ENCODE data around the gene GFOD1. TPM values are rescaled to one million over a fixed set of nuclear protein-coding genes. Genes with fewer than 3 reads are reported as not detected.

The GFOD1 gene
- polyA plus RNA-seq, 1 donor, result 3.0 TPM

DNA sequence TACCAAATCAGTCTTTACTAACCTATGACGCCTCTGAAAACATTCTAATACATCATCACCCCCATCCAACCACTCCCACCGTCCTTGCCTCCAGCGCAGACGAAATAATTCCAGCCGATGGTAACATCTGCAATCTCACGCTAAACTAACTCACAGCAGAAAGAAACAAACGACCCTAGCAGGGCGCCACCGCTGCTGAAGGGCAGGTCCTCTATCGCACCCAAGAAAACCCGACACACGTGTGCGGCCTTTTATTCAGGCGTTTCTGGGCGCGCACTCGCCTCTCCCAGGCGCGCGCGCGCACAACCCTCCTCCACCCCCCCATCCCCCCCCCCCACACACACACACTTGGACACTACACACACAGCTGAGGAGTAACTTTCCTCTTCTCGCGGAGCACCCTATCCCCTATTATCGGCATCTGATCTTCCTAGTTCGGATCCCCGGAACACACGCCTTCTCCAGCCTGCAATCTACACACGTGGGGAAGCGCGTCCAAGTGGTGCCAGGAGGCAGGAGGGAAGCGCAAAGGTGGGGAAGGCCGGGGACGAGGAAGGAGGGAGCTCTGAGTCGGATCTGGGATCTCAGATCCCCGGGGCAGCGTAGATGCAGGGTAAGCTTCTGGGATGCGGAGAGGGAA lies 1.4 kb downstream of the GFOD1 start:
- DNase-seq (ENCODE audit: low read depth), result no peak

DNA sequence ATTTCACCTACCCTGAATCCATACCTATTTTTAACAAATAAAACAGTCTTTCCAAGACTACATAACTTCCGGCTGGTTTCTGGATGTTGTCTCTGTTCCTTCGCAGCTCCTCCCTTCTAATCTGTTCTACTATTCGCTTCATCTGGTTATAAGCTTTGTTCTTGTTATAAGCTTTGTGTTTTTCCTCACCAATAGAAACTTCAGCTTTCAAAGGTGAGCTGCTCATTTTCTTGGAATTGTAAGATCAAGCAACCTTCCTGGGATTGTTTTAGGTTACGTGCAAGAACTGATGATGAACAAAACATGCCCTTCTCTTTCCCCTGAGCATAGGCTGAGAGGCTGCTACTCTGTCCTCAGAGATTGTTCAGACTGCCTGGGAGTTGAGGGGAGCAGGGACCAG lies 2.1 kb downstream of the GFOD1 start:
- DNase-seq (ENCODE audit: low read depth), result no peak

DNA sequence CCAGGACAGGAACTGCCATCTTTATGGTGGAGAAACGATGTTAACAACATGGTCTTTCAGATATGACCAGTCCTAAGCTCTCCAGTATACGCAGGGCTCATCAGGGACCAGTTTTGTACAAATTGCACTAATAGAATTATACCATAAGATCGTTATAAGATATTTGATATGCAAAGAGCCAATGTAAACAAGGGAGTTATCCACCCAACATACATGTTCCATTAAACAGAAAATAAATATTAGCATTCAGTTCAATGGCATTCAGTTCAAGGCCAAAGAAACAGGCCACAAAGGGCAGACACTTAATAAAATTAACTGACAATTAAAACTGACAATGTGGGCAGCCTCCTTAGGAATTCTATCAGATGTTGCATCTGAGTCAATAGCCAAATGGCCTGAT lies 2.6 kb downstream of the GFOD1 start:
- no peak for DNase-seq (ENCODE audit: low read depth)

DNA sequence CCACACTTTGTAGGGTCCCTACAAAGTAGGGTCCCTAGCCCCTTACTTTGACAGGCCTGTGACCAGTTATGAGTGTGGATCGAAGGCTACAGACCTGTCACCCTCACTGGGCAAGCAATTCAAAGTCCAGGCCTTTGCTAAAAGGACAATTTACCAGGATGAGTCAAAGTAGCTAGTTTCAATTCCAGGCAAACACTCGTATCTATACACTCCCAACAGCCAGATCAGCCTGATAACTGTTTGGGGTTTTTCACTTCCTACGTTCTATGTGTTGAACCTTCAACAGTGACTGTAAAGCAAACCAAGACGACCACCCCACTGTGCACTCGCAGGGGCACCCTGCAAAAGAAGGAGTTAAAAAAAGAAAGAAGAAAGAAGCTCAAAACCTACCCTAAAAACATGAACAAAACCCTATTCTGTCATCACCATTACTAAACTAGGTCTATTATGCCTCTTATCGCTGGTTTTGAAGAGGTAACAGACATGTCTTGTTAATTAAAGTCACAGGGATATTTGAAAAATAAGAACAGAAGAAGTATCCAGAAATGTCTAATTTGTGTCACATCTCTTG lies 3.2 kb downstream of the GFOD1 start:
- DNase-seq (ENCODE audit: low read depth), result no peak

DNA sequence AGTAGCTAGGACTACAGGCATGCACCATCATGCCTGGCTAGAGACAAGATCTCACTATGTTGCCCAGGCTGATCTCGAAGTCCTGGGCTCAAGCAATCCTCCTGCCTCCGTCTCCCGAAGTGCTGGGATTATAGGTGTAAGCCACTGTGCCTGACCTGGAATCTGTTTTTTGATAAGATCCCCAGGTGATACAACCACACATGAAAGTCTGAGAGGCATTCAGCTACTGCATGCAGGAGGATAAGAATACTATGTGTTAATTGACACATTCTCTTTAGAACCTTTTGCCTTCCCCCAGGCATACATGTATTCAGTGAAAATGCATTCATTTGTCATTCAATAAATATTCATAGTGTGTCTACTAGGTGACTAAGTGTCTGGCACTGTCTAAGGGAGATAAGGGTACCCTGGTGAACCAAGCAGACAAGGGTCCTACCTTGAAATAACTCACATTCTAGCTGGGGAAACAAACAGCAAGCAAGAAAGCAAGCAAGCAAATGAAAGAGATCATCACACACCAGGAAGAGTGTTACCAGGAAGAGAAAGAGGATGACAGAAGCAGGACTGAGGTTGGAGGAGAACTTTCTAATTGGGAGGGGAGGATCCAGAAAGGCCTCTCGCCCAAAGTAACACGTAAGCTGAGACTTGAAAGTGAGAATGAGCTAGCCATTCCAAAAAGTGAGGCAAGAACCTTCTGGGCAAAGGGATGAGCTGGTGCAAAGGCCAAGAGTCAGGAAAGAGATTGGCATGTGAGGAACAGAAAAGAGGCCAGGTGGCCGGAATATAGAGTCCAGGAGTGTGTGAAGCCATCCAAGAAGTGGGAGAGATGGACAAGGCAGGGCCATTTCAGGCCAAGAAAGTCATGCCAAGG lies 6.5 kb downstream of the GFOD1 start:
- no peak for DNase-seq (ENCODE audit: low read depth)

DNA sequence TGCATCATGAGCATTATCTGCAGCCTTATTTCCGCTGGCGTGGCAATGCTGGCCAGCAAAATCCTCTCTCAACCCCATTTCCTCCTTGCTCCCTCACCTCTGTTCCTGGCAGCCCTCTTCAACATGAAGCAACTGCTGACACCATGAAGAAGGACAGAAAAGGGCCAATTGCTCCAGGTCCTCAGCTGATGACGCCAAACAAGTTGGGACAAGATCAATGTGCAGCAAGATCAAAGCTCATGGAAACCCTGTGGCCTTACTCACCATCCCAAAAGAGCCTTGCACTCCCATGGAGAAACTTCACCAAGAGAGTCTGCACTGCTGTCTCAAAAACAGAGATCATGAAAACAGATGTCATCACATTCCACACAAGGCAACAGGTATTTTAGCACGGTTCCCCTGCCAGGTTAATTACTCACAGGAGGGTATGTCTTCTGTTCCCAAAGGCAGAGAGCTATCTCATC lies 7.4 kb downstream of the GFOD1 start:
- no peak for DNase-seq (ENCODE audit: low read depth)

DNA sequence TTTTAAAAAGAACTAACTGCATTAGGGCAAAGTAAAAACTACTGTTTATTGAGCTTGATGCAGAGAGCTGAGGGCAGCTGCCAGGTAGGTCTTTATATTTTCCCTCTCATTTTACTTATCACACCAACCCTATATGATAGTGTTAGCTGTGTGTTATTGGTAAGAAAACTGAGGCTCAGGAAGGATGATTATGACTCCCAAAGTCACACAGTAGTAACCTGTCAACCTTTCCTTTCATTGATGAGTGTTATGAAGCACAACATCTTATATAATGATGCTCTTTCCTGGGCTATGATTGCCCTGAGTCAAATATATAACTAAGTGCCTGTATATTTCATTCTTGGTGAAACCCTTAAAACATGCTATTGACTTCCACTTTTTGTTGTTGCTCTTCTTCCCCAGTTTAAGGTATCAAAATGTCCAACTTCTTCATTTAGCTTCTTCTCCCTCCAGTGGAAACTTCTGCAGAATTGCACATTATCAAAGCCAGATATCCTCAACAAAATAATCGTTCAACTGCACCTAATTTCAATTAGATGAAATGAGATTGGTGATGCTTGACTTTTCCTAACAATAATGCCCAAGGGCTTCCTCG lies 8.1 kb downstream of the GFOD1 start:
- DNase-seq (ENCODE audit: low read depth), result no peak

DNA sequence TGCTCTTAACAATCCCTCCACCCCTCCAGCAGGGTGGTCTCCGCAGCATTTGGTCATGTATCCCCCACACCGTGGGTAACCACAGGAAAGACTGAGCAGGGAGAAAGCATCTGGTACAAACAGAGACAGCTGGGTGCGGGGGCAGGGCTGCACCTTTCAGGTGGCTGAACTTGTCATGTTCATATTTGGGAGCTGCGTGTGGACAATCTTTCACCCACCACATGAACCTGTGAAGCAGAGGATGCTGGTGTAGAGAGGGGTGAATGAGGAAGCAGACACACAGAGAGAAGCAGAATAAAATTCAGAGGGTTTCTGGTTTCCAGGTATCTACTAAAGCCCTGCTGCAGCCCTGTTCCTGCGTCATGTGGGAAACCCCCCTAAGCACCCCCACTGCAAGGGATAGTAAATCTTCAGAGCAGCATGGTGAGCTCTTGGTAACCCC lies 8.9 kb downstream of the GFOD1 start:
- DNase-seq (ENCODE audit: low read depth), result no peak

DNA sequence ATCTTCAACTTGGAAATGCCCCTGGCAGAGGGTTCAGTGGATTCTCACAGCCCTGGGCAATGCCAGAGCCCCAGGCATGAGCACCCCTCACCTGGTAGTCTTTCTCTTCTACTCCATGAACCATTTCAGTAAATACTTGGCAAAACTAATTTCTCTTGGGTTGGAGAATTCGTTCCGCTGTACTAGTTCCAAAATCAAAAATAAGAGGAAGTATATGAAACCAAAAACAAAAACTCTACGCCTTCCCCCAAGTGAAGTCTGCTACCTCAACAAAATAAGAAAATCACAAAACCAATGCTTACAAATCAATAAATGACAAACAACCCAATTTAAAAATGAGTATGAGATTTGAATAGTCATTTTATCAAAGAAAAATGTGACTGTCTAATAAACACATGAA lies 12.6 kb downstream of the GFOD1 start:
- DNase-seq (ENCODE audit: low read depth), result no peak

DNA sequence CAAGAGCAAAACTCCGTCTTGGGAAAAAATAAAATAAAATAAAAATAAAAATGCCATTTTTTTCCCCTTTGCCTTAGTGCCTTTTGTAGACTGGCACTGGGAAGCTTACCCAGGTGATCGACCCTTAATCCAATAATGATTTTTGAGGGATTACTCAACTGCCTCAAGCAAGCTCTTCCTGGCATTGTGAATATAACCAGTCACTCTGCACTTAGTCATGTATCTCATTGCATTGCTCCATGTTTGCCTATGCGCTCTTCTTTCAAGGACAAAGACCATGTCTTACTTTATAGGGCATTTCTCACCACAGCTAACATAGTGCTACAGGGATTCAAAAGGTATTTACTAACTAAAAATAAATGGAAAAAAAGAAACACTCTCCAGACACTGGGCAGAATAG lies 13.0 kb downstream of the GFOD1 start:
- no peak for DNase-seq (ENCODE audit: low read depth)

DNA sequence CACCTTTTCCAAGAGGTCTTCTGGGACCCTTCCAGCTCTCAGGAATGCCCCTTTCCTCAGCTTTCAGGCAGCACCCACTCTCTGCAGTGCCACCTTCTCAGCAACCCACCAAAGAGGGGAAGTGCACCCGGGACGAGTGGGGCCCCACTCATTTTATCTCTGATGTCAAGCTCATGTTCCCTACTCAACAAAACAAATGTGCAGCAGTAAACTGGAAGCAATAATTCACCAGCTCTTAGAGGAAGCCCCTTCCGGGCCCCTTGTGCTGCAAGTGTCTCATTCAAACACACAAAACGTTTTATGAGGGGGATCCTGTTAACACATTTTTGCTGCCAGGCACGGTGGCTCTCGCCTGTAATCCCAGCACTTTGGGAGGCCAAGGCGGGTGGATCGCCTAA lies 13.6 kb downstream of the GFOD1 start:
- no peak for DNase-seq (ENCODE audit: low read depth)

DNA sequence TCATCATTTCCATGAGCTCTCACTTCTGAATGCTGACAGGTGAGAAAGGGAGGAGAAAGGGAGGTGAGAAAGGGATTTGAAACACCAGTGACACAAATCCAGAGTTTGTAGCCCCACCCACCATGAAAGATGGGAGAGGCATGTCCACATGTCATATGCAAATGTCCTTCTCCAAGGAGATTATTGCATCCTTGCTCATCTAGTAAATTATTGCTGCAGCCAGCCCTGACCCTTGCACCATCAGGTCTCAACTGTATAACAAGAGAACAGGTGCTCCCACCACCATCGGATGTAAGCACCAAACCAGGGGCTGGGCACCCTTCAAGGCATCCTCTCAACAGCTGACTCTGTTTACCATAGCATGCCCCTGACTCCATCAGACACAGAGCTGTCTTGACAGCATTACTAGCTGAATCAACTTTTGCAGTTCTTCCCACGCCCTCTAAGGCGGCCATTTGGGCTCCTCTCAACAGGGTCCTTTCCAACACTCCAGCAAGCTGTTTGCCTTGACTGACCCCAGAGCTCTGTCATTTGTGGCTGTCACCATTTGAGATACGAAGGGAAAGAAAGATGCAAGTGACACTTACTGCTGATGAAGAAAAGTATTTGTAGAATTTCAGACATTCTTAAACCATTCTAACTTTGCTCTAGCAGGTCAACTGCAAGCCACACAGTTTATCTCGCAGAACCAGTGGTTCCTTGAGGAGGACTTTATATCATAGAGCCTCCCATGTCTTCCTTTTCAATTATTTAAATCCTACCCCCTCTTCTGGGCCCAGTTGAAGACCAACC lies 14.2 kb downstream of the GFOD1 start:
- DNase-seq (ENCODE audit: low read depth), result no peak

DNA sequence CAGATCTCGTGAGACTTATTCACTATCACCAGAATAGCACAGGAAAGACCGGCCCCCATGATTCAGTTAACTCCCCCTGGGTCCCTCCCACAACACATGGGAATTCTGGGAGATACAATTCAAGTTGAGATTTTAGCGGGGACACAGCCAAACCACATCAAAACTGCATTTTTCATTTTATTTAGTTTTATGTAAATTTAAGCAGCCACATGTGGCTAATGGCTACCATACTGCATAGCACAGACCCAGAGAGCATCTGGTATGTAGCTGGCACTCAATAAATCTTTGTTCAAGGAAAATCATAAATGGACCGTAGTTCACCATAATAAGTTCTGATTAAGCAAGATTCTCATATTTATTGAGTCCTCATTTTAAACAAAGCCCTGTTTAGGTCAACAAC lies 15.3 kb downstream of the GFOD1 start:
- no peak for DNase-seq (ENCODE audit: low read depth)

DNA sequence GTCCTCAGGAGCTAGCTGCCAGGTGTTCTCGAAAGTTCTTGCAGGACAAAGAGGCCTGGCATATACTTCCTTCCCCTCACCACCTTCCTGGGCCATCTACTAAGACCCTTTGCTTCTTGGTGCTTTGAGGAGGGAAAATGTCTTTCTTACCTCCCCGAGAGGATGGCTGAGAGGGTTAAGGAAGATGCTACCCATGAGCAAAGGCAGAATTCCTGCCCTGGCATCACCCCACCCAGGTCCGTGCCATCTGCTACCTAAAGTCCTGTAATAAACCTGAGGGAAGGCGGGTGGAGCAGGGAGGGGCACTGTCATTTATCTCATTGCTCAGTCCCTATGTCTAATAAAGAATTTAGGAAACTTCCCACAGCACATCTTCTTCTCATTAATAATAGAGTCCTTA lies 16.2 kb downstream of the GFOD1 start:
- DNase-seq (ENCODE audit: low read depth), result no peak

DNA sequence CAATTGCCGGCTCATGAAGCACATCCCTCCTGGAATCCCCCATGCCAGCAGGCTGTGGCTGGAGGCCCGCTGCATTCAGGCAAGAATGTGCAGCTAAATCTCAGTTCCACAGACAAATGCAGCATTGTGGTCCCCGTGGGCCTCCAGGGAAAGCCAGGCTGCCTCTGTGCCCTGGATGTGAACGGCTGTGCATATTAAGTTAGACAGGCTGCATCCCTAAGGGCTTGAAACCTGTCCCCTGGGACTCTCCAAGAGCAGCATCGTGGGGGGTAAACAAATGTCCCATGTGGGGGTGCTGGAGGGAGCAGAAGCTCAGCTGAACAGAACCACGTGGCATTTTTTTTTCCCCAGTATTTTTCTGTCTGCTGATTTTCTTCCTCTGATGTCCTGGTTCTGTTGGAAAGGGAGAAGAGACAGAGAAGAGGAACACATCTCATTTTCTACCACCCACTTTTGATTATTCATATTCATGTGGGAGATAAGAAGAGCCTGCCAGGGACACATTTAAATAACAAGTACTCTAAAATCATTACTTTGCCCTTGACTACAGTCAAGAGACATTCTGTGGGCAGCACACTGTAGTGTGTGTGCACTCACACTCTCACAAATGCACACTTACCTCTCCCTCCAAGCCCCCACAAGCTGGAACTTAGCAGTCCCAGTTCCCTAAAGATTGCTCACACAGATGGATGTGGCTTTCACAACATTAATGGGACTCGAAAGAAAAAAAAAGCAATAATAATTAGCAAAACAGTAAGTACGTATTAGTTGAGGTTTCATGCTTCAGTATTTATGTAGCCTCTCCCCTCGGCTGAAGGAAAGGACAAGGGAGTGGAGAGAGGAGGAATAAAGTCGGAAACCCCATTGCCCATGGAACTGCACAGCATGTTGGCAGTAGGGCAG lies 16.9 kb downstream of the GFOD1 start:
- no peak for DNase-seq (ENCODE audit: low read depth)

DNA sequence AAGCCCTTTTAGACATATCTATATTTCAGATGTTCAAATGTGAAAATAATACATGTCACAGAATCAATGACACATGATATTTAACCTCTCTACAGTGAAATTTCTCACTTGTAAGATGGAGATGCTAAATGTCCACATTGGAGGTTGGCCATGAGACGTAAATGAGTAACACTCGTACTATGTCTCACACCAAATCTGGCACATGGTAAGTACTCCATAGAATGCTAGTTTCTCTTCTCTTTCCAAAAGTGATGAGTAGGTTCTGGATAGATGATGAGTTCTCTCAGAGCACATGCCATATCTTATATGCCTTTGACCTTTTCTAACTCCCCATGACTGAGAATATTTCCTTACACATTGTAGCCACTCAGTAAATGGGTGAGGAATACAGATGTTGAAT lies 17.7 kb downstream of the GFOD1 start:
- DNase-seq (ENCODE audit: low read depth), result no peak

DNA sequence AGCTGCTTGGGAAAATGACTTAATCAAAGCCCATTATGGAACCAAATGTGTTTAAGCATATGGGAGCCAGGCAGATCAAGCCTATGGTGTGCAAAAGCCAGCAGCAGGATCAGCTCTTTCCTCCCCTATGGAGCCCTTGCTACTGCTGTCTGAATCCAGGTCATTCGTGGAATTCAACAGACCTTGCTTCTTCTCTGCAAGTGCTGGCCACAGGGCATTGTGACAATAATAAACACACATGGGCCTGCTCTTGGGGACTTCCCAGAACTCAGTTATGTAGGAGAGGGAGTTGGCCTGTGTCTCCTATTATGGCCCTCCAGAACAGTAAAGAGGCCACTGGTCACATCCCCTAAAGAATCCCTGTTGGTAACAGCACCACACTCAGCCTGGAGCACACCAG lies 18.6 kb downstream of the GFOD1 start:
- DNase-seq (ENCODE audit: low read depth), result no peak

DNA sequence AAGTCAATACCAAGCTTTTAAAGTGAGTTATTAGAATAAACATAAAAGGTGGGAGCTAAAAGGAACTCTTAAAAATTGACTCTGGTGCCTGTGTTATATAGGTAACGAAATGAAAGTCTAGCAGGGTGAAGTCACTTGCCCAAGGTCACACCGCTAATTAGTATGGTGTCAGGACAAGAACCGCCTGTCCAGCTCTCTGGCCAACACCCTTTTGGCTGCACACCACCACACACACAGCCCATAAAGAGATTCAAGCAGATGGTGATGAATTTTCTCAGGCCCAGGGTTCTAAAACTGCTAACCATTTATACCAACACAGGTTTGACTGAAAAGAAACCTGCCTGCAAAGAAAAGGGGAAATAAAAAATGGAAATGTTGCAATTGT lies 20.2 kb downstream of the GFOD1 start:
- no peak for DNase-seq (ENCODE audit: low read depth)

DNA sequence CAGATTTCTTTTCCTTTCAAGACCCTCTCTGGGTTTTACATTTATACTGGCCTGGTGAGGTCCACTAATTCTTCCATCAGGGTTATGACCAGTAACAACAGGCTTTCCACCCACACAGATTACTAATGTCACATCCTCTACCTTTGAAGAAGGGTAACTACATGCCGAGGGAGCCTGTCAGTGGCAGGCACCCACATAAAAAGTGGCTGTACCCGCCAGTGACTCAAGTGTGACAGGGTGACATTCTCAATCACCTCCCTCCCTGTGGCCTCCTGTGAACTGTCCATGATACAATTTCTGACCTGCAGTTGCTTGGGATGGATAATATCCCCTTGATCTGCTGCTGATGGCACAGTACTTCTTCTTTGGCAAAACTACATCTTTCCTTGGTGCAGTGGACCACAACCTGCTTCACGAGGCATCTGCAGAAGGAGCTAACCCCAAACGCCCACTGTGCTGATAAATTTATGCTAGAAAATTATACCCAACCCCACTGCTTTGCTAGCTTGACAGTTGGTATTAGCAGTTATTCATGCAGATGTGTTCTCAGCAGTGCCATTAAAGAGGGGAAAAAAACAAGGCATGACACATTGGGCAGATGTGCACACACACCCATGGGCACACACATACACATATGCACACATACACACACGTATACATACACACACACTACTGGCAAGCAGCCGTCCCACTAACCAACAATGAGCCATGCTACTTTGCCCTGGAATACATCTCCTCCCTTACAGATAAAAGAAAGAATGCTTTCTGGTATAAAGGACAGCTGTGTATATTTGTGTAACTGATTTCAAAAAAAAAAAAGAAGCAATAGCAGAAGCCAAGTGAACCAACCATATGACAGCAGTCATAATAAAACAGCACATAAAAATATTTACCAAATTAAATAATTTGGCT lies 20.8 kb downstream of the GFOD1 start:
- no peak for DNase-seq (ENCODE audit: low read depth)

DNA sequence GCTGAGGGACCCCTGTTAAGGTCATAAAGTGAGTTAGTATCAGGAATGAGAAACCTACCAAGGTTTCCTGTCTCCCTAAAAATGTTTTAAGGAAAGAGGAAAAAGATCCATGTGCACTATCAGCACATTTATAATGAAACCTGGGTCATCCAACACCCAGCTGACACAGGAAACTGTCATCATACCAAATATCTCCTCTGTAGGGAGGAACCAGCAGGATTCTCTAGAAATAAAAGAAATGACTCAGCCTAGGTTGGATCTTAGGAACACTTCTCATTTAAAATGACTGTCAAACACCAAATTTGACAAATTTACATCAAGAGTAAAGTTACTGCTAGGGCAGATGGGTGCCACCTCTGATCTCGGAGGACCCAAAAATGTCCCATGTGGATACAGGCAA lies 21.7 kb downstream of the GFOD1 start:
- DNase-seq (ENCODE audit: low read depth), result no peak

Measured in forelimb muscle (tissue), 1 donor.